ENCODE measurements around the gene FAM13A. TPM values are rescaled to one million over a fixed set of nuclear protein-coding genes. Genes with fewer than 3 reads are reported as not detected.

The FAM13A gene
- total and polyA plus RNA-seq, 3 donors from 2014 or later: 30.7 to 123 (median 109) TPM

GRCh38 chr4:88794952-88795351 is 262.0 kb downstream of the FAM13A start:
- TF ChIP-seq POLR2A (IDR thresholded peaks at IDR 0.05) (no peak), CTCF (IDR thresholded peaks at IDR 0.05) (no peak)
- Histone ChIP-seq H3K4me1 (no peaks in the 10 kb centered on the region), H3K36me3 (ENCODE audit: low read depth, missing control alignments) (no peaks in the 10 kb centered on the region), H3K27ac (no peak overlapping the region), H3K27me3 (no peaks in the 10 kb centered on the region), H3K4me3 (no peak overlapping the region), H3K9me3 (no peaks in the 10 kb centered on the region)
- DNase-seq: no peak
- intact Hi-C loops (cut with DNase I; ENCODE audit: low total_unique reads): no loop called here

GRCh38 chr4:88794087-88794690 is 262.8 kb downstream of the FAM13A start:
- no peaks in the 10 kb centered on the region for H3K27me3 ChIP-seq
- intact Hi-C loops (cut with DNase I; ENCODE audit: low total_unique reads): no loop called here
- no peak for TF ChIP-seq CTCF (IDR thresholded peaks at IDR 0.05)
- no peak for TF ChIP-seq POLR2A (IDR thresholded peaks at IDR 0.05)
- no peaks in the 10 kb centered on the region for H3K36me3 ChIP-seq (ENCODE audit: low read depth, missing control alignments)
- no peaks in the 10 kb centered on the region for H3K9me3 ChIP-seq
- WGBS, 2 donors: 91 to 94% methylated on average over 4 of the region's 4 CpGs
- no peaks in the 10 kb centered on the region for H3K4me1 ChIP-seq
- H3K27ac ChIP-seq: no peak overlapping the region
- H3K4me3 ChIP-seq: no peak overlapping the region
- DNase-seq: no peak

- 98 to 100% methylated on average over 1 of the region's 1 CpG for WGBS, 2 donors
- no peak overlapping the region for H3K27ac ChIP-seq
- intact Hi-C loops (cut with DNase I; ENCODE audit: low total_unique reads): no loop called here
- no peaks in the 10 kb centered on the region for H3K9me3 ChIP-seq
- H3K4me3 ChIP-seq: no peak overlapping the region
- no peaks in the 10 kb centered on the region for H3K27me3 ChIP-seq
- no peak for DNase-seq
- no peaks in the 10 kb centered on the region for H3K36me3 ChIP-seq (ENCODE audit: low read depth, missing control alignments)
- TF ChIP-seq CTCF (IDR thresholded peaks at IDR 0.05) (no peak), POLR2A (IDR thresholded peaks at IDR 0.05) (no peak)
- H3K4me1 ChIP-seq: no peaks in the 10 kb centered on the region
Observed at GRCh38 chr4:88793475-88793874, 263.5 kb downstream of the FAM13A start.

- WGBS, 2 donors: 85 to 97% methylated on average over 1 of the region's 1 CpG
- no peaks in the 10 kb centered on the region for H3K27me3 ChIP-seq
- peak overlapping the region in 1 of 2 donors; percentile 9 for H3K27ac ChIP-seq
- DNase-seq: no peak
- H3K4me3 ChIP-seq: no peak overlapping the region
- H3K9me3 ChIP-seq: no peaks in the 10 kb centered on the region
- H3K4me1 ChIP-seq: no peaks in the 10 kb centered on the region
- intact Hi-C loops (cut with DNase I; ENCODE audit: low total_unique reads): no loop called here
- no peaks in the 10 kb centered on the region for H3K36me3 ChIP-seq (ENCODE audit: low read depth, missing control alignments)
- TF ChIP-seq CTCF (IDR thresholded peaks at IDR 0.05): no peak
- no peak for TF ChIP-seq POLR2A (IDR thresholded peaks at IDR 0.05)
Observed at GRCh38 chr4:88792821-88793220, 264.2 kb downstream of the FAM13A start.

GRCh38 chr4:88792268-88792781 is 264.7 kb downstream of the FAM13A start:
- Histone ChIP-seq H3K36me3 (ENCODE audit: low read depth, missing control alignments) (no peaks in the 10 kb centered on the region), H3K4me3 (no peak overlapping the region), H3K9me3 (no peaks in the 10 kb centered on the region), H3K4me1 (no peaks in the 10 kb centered on the region), H3K27me3 (no peaks in the 10 kb centered on the region), H3K27ac (peak overlapping the region in 1 of 2 donors; percentile 9)
- intact Hi-C loops (cut with DNase I; ENCODE audit: low total_unique reads): no loop called here
- TF ChIP-seq CTCF (IDR thresholded peaks at IDR 0.05): no peak
- TF ChIP-seq POLR2A (IDR thresholded peaks at IDR 0.05): no peak
- no peak for DNase-seq
- 55 to 76% methylated on average over 1 of the region's 1 CpG for WGBS, 2 donors
